Lower leg skin (tissue), 4 donors: ENCODE results near the gene SLC12A9. TPM values are rescaled to one million over a fixed set of nuclear protein-coding genes. Genes with fewer than 3 reads are reported as not detected.

Source experiments
- DNase-seq, 2 donors: peaks; one replicate each; pipeline ENCODE4 v3.0.0-alpha.2; 2019; ENCODE audit warnings: low spot score in 2 of 2
- H3K4me3 ChIP-seq: fragments of 200-600 bp; sonication (generic); 2 replicates; pipeline ENCODE4 v1.5.1; 2017; ENCODE audit warnings: mild to moderate bottlenecking, low read depth; ENCODE audit not compliant: poor library complexity, severe bottlenecking
- CTCF ChIP-seq, 3 donors: fragments of 450-650 bp; IDR thresholded peaks; one replicate each; pipeline ENCODE4 v1.5.1; 2016; ENCODE audit warnings: antibody characterized with exemption in 3 of 3, mild to moderate bottlenecking in 3 of 3, moderate library complexity in 2 of 3
- POLR2A ChIP-seq, 2 donors: fragments of 450-650 bp; IDR thresholded peaks; one replicate each; pipeline ENCODE4 v1.6.1; 2016 to 2017; ENCODE audit warnings: antibody characterized with exemption in 2 of 2, mild to moderate bottlenecking in 1 of 2, moderate library complexity in 1 of 2
- WGBS, 2 donors: methylation state at CpG; one replicate each; pipeline ENCODE4 v1.1.5; 2018; 5-methylcytosine and 5-hydroxymethylcytosine counted together
- intact Hi-C: fragments of 100-400 bp; cut with DNase I; formaldehyde crosslinking; loops from one replicate; pipeline ENCODE4 v1.15.0; 2023; ENCODE audit warnings: low total_unique reads
- total RNA-seq, 4 donors: library from RNA; depleted of rRNA; stranded (reverse); fragments of >200 nt; gene quantifications; one replicate each; pipeline ENCODE4 v1.1.0, GENCODE V29; 2016

Gene SLC12A9
- total RNA-seq, 4 donors from 2014 or later = 14.0 to 32.9 (median 21.8) TPM

GRCh38 chr7:100863406-100863950 lies 11.0 kb downstream of the SLC12A9 start:
- WGBS, 2 donors = 80 to 82% methylated on average over 10 of the region's 10 CpGs
- no peak for DNase-seq
- H3K4me3 ChIP-seq = no peak overlapping the region
- TF ChIP-seq CTCF (IDR thresholded peaks at IDR 0.05) (no peak), POLR2A (IDR thresholded peaks at IDR 0.05) (no peak)
- intact Hi-C loops = no loop called here

GRCh38 chr7:100864263-100864845 lies 11.8 kb downstream of the SLC12A9 start:
- H3K4me3 ChIP-seq = no peak overlapping the region
- TF ChIP-seq POLR2A (IDR thresholded peaks at IDR 0.05) = no peak
- TF ChIP-seq CTCF (IDR thresholded peaks at IDR 0.05) = no peak
- intact Hi-C loops = no loop called here
- no peak for DNase-seq
- 89 to 91% methylated on average over 12 of the region's 12 CpGs for WGBS, 2 donors

GRCh38 chr7:100865372-100865911 lies 12.9 kb downstream of the SLC12A9 start:
- H3K4me3 ChIP-seq = no peak overlapping the region
- intact Hi-C loops = no loop called here
- peak in 1 of 2 donors; percentile 41 for DNase-seq
- 28 to 44% methylated on average over 14 to 15 of the region's 17 CpGs for WGBS, 2 donors
- no peak for TF ChIP-seq CTCF (IDR thresholded peaks at IDR 0.05)
- TF ChIP-seq POLR2A (IDR thresholded peaks at IDR 0.05) = no peak

GRCh38 chr7:100865938-100866728 lies 13.6 kb downstream of the SLC12A9 start:
- intact Hi-C loops = no loop called here
- 19 to 25% methylated on average over 29 to 39 of the region's 46 CpGs for WGBS, 2 donors

GRCh38 chr7:100866729-100867039 lies 14.2 kb downstream of the SLC12A9 start:
- peak overlapping the region; percentile 63 for H3K4me3 ChIP-seq
- intact Hi-C loops = no loop called here
- TF ChIP-seq CTCF (IDR thresholded peaks at IDR 0.05) = no peak
- no peak for TF ChIP-seq POLR2A (IDR thresholded peaks at IDR 0.05)
- 13 to 33% methylated on average over 5 of the region's 5 CpGs for WGBS, 2 donors
- DNase-seq = no peak

More at GRCh38 chr7:100865938-100866728, 13.6 kb downstream of the SLC12A9 start:
- no peak overlapping the region for H3K4me3 ChIP-seq
- DNase-seq = peak; percentile 81 to 97
- TF ChIP-seq CTCF (IDR thresholded peaks at IDR 0.05) (no peak), POLR2A (IDR thresholded peaks at IDR 0.05) (no peak)
